Adrenal gland (tissue), 5 donors: Measurements from ENCODE around the gene HCFC1.

Experiments
- POLR2A ChIP-seq, 2 donors: fragments of 450-650 bp; IDR thresholded peaks; one replicate each; pipeline ENCODE4 v1.6.1; 2017; ENCODE audit warnings: antibody characterized with exemption in 2 of 2, mild to moderate bottlenecking in 2 of 2, moderate library complexity in 1 of 2
- TF ChIP-seq, protein P1 (sequence below), 6 experiments: fragments of 450-650 bp in 4 of 6; fragments of 200-600 bp in 2 of 6; sonication (generic) in 1 of 6; IDR thresholded peaks; 1 replicate in 5 of 6; 2 replicates in 1 of 6; pipeline versions ENCODE4 v1.5.1 to v1.8.0; 2016 to 2021; ENCODE audit warnings: antibody characterized with exemption in 6 of 6, mild to moderate bottlenecking in 2 of 6, moderate library complexity in 1 of 6
- donor health status: DM: no; HTN: no; CAD: no.

DNA sequence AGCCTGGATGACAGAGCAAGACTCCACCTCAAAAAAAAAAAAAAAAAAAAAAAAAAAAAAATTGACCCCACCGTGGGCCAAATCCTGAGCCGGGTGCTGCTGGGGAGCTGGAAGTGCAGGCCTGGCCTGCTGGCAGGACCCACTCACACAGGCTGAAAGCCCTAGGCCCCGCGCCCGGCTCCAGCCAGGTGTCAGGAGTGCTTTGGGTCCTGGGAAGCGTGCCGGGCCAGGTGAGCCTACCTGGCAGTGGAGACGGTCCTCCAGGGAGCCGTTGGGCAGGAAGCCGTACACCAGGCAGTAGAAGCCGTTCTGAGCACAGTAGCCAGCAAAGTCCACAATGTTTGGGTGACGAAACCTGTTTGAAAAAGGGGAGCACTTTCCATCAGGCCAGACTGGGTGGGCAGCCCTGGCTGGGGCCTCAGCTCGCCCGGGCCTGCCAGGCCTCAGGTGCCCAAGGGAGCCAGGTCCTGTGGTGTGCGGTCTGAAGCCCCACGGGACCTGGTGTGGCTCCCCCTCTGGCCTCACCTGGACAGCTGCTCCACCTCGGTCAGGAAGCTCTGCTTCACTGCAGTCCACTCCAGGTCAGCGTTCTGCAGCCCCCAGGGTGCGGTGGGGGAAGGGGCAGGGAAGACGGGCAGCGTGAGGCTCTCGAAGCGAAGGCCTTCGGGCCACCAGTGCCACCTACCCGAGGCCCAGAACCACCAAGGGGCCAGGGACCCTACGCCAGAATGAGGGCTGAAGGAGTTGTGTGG lies 46.3 kb upstream of the HCFC1 start:
- TF ChIP-seq POLR2A (IDR thresholded peaks at IDR 0.05) = no peak
- TF ChIP-seq, protein P1, sequence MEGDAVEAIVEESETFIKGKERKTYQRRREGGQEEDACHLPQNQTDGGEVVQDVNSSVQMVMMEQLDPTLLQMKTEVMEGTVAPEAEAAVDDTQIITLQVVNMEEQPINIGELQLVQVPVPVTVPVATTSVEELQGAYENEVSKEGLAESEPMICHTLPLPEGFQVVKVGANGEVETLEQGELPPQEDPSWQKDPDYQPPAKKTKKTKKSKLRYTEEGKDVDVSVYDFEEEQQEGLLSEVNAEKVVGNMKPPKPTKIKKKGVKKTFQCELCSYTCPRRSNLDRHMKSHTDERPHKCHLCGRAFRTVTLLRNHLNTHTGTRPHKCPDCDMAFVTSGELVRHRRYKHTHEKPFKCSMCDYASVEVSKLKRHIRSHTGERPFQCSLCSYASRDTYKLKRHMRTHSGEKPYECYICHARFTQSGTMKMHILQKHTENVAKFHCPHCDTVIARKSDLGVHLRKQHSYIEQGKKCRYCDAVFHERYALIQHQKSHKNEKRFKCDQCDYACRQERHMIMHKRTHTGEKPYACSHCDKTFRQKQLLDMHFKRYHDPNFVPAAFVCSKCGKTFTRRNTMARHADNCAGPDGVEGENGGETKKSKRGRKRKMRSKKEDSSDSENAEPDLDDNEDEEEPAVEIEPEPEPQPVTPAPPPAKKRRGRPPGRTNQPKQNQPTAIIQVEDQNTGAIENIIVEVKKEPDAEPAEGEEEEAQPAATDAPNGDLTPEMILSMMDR (IDR thresholded peaks at IDR 0.05) = no peak
